Activated T-cell treated with anti-CD3 and anti-CD28 coated beads for 48 hours (primary cell): Measurements from ENCODE around the gene VWA5B1.
"Not testable (repeated sequence)": the region's sequence is repeated elsewhere in the genome, so short reads cannot be mapped to it uniquely, and the experiment has no call there.

ENCODE experiments used
- DNase-seq: peaks from one replicate; pipeline ENCODE4 v3.0.0-alpha.2; 2020; ENCODE audit warnings: low read depth

The VWA5B1 gene

GRCh38 chr1:20279509-20279908 is 11.2 kb upstream of the VWA5B1 start:
- DNase-seq = no peak

DNA sequence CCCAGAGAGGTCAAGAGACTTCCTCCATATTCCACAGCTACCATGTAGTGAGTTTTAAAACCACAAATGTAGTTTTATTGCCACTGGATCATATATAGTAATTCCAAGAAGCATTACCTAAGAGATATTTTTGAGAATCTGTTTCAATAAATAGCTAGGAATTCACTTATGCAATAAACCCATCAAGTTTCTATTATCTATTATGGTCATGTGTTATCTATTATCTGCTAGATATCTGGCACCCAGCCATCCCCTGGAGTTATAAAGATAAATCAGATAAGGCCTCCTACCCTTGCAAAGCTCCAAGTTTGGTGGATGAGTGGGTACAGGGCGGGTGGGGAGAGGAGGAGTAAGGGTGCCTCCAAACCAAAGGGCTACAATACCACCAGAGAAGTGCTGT is 10.3 kb upstream of the VWA5B1 start:
- no peak for DNase-seq

- DNase-seq = no peak
Observed at GRCh38 chr1:20280906-20281305, 9.8 kb upstream of the VWA5B1 start.

DNA sequence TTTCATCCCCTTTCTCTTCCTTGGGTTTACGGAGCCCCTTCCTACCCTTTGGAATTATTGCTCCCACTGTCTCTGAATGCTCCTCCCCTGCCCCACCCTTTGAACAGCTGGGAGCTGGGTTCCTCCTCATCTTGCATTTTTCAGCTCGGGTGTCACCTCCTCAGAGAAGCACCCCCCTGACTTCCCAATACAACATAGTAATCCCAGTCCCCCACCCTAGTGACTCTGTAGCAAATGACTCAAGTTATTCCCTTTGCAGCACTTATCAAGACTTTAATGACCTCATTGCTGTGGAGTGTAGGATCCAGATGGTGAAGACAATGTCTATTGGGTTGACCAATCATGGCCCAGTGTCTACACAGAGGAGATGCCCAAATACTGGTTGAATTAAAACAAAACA is 8.9 kb upstream of the VWA5B1 start:
- DNase-seq = no peak

GRCh38 chr1:20282533-20282932 is 8.1 kb upstream of the VWA5B1 start:
- no peak for DNase-seq

GRCh38 chr1:20284046-20284445 is 6.6 kb upstream of the VWA5B1 start:
- DNase-seq = no peak

GRCh38 chr1:20284625-20285024 is 6.0 kb upstream of the VWA5B1 start:
- no peak for DNase-seq

GRCh38 chr1:20285510-20285909 is 5.2 kb upstream of the VWA5B1 start:
- DNase-seq = no peak

DNA sequence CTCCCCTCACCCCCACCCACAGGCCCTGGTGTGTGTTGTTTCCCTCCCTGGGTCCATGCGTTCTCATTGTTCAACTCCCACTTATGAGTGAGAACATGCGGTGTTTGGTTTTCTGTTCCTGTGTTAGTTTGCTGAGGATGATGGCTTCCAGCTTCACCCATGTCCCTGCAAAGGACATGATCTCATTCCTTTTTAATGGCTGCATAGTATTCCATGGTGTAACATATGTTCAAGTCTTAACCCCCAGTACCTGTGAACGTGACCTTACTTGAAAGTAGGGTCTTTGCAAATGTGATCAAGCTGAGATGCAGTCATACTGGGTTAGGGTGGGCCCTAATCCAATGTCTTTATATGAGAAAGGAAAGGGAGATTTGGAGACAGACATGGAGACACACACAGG is 3.0 kb upstream of the VWA5B1 start:
- DNase-seq = not testable (repeated sequence)

GRCh38 chr1:20291645-20292084 is 990 bp downstream of the VWA5B1 start:
- no peak for DNase-seq

GRCh38 chr1:20298626-20299025 is 8.0 kb downstream of the VWA5B1 start:
- DNase-seq = no peak

GRCh38 chr1:20301463-20302107 is 10.9 kb downstream of the VWA5B1 start:
- no peak for DNase-seq

DNA sequence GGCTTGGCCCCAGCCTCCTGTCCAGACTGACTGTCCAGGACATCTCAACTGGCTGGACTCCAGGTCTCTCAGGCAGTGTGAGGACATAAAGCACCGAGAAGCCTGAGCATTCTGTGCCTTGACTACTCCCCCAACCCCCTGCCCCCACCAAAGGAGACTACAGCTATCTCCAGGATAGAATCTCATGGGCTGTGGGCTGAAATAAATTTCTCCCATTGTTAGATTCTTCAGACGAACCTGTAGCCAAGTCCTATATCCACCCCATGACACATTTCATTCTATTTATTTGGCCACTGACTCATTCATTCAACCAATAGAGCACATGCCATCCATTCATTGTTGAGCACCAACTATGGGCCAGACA is 11.4 kb downstream of the VWA5B1 start:
- no peak for DNase-seq

DNA sequence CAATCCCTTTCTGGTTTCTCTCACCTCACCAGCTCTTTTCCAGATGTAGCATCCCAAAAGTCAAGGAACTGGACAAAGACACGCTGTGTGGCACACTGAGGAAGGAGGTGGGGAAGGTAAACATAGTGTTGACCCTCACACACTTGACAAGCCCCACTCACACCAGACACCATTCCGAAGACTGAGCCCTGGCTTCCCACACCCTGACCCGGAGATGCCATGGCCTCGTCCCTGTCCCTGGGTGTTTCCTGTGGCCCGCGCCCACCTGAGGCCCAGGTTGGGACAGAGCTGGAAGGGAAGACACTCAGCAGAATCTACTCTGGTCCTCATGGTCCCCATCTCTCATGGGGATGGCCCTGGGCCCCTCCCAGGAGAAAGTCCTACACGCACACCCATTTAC is 16.4 kb downstream of the VWA5B1 start:
- DNase-seq = no peak

GRCh38 chr1:20308569-20308968 is 17.9 kb downstream of the VWA5B1 start:
- DNase-seq = no peak

- no peak for DNase-seq
Observed at GRCh38 chr1:20311289-20311688, 20.6 kb downstream of the VWA5B1 start.

- DNase-seq = no peak
Observed at GRCh38 chr1:20312310-20312709, 21.6 kb downstream of the VWA5B1 start.

DNA sequence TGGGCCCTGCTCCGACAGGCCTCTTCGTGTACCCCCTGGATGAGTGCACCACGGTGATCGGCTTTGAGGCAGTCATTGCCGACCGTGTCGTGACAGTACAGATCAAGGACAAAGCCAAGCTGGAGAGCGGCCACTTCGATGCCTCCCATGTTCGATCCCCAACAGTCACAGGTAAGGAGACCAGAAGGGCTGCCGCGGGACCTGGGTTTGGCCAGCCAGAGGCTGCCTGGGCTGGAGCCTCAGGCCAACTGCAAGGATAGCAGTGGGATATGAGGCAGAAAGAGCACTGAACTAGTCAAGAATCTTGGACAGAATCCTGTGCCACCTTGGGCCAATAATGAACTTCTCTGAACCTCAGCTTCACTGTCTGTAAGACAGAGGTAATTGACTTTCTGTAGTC is 22.1 kb downstream of the VWA5B1 start:
- no peak for DNase-seq

DNA sequence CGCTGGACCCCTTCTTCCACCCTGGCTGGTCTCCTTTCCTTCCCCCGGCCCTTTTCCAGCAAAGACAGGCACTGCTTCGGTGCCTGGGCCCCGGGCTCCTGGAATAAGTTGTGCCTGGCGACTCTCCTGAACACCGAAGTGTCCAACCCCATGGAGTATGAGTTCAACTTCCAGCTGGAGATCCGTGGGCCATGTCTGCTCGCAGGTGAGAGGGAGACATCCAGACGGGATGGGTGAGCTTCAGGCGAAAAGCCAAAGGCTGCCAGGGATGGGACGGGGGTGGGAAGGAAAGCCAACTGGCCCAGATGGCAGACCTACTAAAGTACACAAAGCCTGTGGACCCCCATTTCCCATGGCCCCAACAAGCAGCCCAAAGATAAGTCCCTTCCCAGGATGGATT is 26.8 kb downstream of the VWA5B1 start:
- no peak for DNase-seq

DNA sequence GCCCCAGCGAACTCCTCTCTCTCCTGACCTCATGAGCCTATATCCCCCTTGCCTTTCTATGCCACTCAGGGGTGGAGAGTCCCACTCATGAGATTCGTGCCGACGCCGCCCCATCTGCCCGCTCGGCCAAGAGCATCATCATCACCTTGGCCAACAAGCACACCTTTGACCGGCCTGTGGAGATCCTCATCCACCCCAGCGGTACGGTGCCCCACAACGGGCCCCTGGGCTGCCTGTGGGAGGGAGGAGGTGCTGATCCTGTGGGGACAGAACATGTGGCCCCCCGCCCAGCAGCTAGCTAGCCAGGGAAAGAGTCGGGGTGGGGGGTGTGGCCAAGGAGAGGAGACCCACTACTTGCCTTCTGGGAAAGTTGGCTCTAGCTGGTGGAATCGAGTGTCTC is 27.8 kb downstream of the VWA5B1 start:
- DNase-seq = no peak

GRCh38 chr1:20318971-20319370 is 28.3 kb downstream of the VWA5B1 start:
- no peak for DNase-seq

- DNase-seq = no peak
Observed at GRCh38 chr1:20319456-20320220, 29.0 kb downstream of the VWA5B1 start.

DNA sequence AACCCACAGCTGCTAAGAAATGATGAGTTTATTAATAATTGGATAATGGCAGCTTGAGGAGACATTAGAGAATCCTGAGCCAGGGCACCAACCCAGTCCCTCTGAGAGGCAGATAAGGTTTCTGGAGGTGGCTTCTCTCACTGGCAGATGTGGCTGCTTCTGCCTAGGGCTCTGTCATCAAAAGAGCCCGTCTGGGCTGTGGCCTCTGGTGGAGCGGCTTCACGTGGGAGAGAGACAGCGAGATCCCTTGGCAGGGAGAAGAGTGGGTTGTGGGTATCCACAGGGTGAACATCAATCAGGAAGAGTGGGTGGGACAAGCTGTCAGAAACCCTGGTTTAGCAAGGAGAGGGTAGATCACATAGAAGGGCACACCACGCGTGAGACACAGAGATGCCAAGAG is 30.0 kb downstream of the VWA5B1 start:
- no peak for DNase-seq

DNA sequence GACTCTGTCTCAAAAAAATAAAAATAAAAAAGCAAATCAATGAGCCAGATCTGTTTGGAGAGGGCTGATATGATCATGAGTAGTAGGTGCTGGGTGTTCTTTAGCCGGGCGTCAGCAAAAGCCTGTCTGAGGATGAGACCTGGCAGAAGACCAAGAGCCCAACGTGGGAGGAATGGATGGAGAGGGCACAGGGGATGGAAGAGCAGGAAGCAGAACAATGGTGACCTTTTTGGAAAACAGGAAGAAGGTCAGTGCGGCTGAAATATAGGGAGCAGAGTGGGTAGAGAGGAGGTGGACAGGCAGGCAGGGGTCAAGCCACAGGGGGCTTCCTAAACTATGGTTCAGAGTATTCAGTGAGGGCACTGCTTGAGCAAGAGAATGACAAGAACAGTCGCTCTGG is 30.9 kb downstream of the VWA5B1 start:
- DNase-seq = no peak
